ENCODE measurements around the gene DTWD2. TPM values are rescaled to one million over a fixed set of nuclear protein-coding genes. Genes with fewer than 3 reads are reported as not detected.

The DTWD2 gene
- total RNA-seq, 1 donor, result 11.6 TPM

DNA sequence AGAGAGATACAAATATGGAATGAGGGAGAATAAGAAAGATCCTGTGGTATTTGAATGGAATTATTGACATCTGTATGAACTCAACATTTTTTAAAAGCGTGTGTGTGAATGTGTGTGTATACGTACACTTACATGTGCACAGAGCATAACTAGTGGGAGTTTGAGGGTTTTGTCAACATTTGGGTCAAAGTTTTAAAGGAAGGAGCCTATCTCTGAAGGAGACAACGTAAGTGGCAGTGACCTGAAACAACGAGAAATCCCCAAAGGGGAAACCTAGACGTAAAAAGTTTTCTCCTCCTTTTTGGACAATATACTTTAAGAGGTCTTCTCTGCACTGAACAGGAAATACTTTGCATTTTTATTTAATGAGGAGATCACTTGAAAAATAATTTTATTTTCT lies 40.2 kb upstream of the DTWD2 start:
- Histone ChIP-seq H3K27me3 (ENCODE audit: insufficient read depth, low read length) (no peaks in the 10 kb centered on the region), H2AFZ (ENCODE audit: low read length) (peak overlapping the region; percentile 14), H4K20me1 (ENCODE audit: insufficient read depth, low read length) (no peaks in the 10 kb centered on the region), H3K4me1 (ENCODE audit: insufficient read depth, low read length) (no peaks in the 10 kb centered on the region), H3K36me3 (ENCODE audit: insufficient read depth, low read length) (no peaks in the 10 kb centered on the region), H3K79me2 (ENCODE audit: insufficient read depth, low read length) (no peaks in the 10 kb centered on the region), H3K4me2 (ENCODE audit: insufficient read depth, low read length) (no peak overlapping the region), H3K4me3 (ENCODE audit: insufficient read depth, low read length) (no peak overlapping the region), H3K9me3 (ENCODE audit: low read depth, low read length) (no peaks in the 10 kb centered on the region), H3K27ac (ENCODE audit: low read depth, low read length) (no peak overlapping the region)
- TF ChIP-seq, protein P1, sequence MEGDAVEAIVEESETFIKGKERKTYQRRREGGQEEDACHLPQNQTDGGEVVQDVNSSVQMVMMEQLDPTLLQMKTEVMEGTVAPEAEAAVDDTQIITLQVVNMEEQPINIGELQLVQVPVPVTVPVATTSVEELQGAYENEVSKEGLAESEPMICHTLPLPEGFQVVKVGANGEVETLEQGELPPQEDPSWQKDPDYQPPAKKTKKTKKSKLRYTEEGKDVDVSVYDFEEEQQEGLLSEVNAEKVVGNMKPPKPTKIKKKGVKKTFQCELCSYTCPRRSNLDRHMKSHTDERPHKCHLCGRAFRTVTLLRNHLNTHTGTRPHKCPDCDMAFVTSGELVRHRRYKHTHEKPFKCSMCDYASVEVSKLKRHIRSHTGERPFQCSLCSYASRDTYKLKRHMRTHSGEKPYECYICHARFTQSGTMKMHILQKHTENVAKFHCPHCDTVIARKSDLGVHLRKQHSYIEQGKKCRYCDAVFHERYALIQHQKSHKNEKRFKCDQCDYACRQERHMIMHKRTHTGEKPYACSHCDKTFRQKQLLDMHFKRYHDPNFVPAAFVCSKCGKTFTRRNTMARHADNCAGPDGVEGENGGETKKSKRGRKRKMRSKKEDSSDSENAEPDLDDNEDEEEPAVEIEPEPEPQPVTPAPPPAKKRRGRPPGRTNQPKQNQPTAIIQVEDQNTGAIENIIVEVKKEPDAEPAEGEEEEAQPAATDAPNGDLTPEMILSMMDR (IDR thresholded peaks at IDR 0.05; ENCODE audit: extremely low read depth, low read depth, low read length), result no peak
- no peak for DNase-seq (ENCODE audit: insufficient read length, low spot score, missing footprints)

DNA sequence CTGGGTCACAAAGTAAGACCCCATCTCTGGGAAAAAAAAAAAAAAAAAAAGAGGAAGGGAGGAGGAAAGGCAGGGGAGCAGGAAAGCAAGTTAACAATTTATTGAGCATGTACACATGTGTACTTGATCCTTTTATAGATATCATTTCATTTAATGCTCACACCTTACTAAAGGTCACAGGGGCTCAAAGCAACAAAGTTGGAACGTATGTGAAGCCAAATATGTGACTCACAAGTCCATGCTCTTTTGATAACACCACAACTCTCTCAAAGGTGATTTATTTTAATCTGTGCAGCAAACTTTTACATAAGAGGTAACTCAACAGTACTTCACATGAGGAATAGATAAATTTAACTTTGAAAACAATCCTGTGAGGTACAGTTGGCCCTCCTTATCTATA lies 34.4 kb upstream of the DTWD2 start:
- TF ChIP-seq, protein P1 (IDR thresholded peaks at IDR 0.05; ENCODE audit: extremely low read depth, low read depth, low read length), result no peak
- no peak overlapping the region for H3K27ac ChIP-seq (ENCODE audit: low read depth, low read length)
- no peak overlapping the region for H3K4me3 ChIP-seq (ENCODE audit: insufficient read depth, low read length)
- no peaks in the 10 kb centered on the region for H4K20me1 ChIP-seq (ENCODE audit: insufficient read depth, low read length)
- no peak for DNase-seq (ENCODE audit: insufficient read length, low spot score, missing footprints)
- H2AFZ ChIP-seq (ENCODE audit: low read length), result no peak overlapping the region
- no peaks in the 10 kb centered on the region for H3K9me3 ChIP-seq (ENCODE audit: low read depth, low read length)
- H3K4me2 ChIP-seq (ENCODE audit: insufficient read depth, low read length), result no peak overlapping the region
- peaks cover 6% of the 10 kb centered on the region for H3K4me1 ChIP-seq (ENCODE audit: insufficient read depth, low read length)
- no peaks in the 10 kb centered on the region for H3K79me2 ChIP-seq (ENCODE audit: insufficient read depth, low read length)
- H3K36me3 ChIP-seq (ENCODE audit: insufficient read depth, low read length), result no peaks in the 10 kb centered on the region
- no peaks in the 10 kb centered on the region for H3K27me3 ChIP-seq (ENCODE audit: insufficient read depth, low read length)

DNA sequence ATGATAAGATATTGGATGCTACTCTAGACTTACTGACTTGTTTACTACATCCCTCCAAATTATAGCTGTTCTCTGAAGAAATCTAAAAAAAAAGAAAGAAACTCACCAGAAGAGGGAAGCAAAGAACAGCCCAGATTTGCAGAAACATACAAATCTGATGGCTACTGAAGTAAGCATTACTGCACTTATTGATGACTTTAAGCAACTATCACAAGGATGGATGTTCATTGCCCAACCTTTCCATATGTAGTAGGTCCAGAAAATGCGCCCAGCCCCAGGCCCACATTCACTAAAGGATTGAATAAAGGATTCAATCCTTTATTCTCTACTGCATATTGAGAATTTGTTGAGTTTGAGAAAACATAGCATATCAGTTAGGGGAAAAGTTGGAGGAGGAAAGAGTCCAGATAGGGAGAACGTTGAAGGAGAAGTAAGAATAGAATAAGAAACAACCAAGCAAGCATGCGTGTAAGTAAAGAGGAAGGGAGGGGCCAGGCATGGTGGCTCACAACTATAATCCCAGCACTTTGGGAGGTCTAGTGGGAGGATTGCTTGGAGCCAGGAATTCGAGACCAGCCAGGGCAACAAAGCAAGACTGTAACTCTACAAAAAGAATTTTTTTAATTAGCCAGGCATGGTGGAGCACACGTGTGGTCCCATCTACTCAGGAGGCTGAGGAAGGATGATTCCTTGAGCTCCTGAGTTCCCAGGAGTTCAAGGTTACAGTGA lies 33.8 kb upstream of the DTWD2 start:
- no peak overlapping the region for H3K4me3 ChIP-seq (ENCODE audit: insufficient read depth, low read length)
- H3K4me1 ChIP-seq (ENCODE audit: insufficient read depth, low read length), result peaks cover 6% of the 10 kb centered on the region
- H4K20me1 ChIP-seq (ENCODE audit: insufficient read depth, low read length), result no peaks in the 10 kb centered on the region
- TF ChIP-seq, protein P1 (IDR thresholded peaks at IDR 0.05; ENCODE audit: extremely low read depth, low read depth, low read length), result peak; percentile 59
- H3K9me3 ChIP-seq (ENCODE audit: low read depth, low read length), result no peaks in the 10 kb centered on the region
- no peaks in the 10 kb centered on the region for H3K27me3 ChIP-seq (ENCODE audit: insufficient read depth, low read length)
- H3K4me2 ChIP-seq (ENCODE audit: insufficient read depth, low read length), result no peak overlapping the region
- no peak overlapping the region for H2AFZ ChIP-seq (ENCODE audit: low read length)
- DNase-seq (ENCODE audit: insufficient read length, low spot score, missing footprints), result peak; percentile 81
- H3K27ac ChIP-seq (ENCODE audit: low read depth, low read length), result no peak overlapping the region
- no peaks in the 10 kb centered on the region for H3K79me2 ChIP-seq (ENCODE audit: insufficient read depth, low read length)
- H3K36me3 ChIP-seq (ENCODE audit: insufficient read depth, low read length), result no peaks in the 10 kb centered on the region

DNA sequence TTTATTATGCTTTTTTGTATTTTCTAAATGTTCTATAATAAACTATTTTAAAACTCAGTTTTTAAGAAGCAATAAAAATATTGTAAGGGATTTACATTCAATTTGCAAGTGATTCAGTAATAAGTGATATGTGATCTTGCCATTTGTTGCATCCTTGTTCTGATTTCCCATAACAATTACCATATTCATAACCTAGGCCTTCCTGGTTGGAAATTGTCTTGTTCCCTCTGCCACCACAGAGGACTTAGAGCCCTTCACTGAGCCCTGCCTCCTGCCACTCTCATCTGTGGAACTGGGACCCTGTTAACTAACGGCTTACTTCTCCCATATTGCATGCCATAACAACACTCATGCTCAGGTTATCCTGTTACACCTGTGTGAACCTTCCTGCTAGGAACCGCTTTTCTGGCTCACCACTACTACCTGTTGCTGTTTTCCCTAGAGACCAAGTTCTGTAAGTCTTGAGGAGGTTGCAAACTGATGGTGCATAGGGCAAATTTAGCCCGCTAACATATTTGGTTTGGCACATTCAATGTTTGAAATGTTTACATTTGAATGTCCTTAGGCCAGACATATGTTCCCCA lies 32.9 kb upstream of the DTWD2 start:
- Histone ChIP-seq H3K27me3 (ENCODE audit: insufficient read depth, low read length) (no peaks in the 10 kb centered on the region), H4K20me1 (ENCODE audit: insufficient read depth, low read length) (no peaks in the 10 kb centered on the region), H3K27ac (ENCODE audit: low read depth, low read length) (no peak overlapping the region), H3K9me3 (ENCODE audit: low read depth, low read length) (no peaks in the 10 kb centered on the region), H3K36me3 (ENCODE audit: insufficient read depth, low read length) (no peaks in the 10 kb centered on the region), H2AFZ (ENCODE audit: low read length) (no peak overlapping the region), H3K79me2 (ENCODE audit: insufficient read depth, low read length) (no peaks in the 10 kb centered on the region), H3K4me1 (ENCODE audit: insufficient read depth, low read length) (peaks cover 6% of the 10 kb centered on the region), H3K4me3 (ENCODE audit: insufficient read depth, low read length) (no peak overlapping the region), H3K4me2 (ENCODE audit: insufficient read depth, low read length) (no peak overlapping the region)
- TF ChIP-seq, protein P1 (IDR thresholded peaks at IDR 0.05; ENCODE audit: extremely low read depth, low read depth, low read length), result no peak
- DNase-seq (ENCODE audit: insufficient read length, low spot score, missing footprints), result no peak

All from osteoblast (primary cell).